H9 (cell line): ENCODE data around the gene EVC. TPM values are rescaled to one million over a fixed set of nuclear protein-coding genes. Genes with fewer than 3 reads are reported as not detected.
A peak's percentile ranks its signal among the peaks of the same experiment; 100 is the strongest.

ENCODE experiments used
- DNase-seq: peaks from one replicate; pipeline ENCODE4 v3.0.0-alpha.2; 2017
- H2AFZ ChIP-seq: one replicate; pipeline ENCODE4 v1.6.1; 2013; ENCODE audit warnings: mild to moderate bottlenecking, low read length, control low read depth, moderate library complexity
- H2AK5ac ChIP-seq: 2 replicates; pipeline ENCODE4 v1.6.1; 2013; ENCODE audit warnings: low read length, control low read depth, mixed read lengths; ENCODE audit not compliant: insufficient read length
- H2BK120ac ChIP-seq: one replicate; pipeline ENCODE4 v1.6.1; 2013; ENCODE audit warnings: low read depth, mild to moderate bottlenecking, low read length, control low read depth, inconsistent platforms; ENCODE audit not compliant: poor library complexity, severe bottlenecking
- H2BK12ac ChIP-seq: 2 replicates; pipeline ENCODE4 v1.6.1; 2013; ENCODE audit warnings: low read length, control low read depth, mixed read lengths, low read depth; ENCODE audit not compliant: insufficient read length
- H2BK15ac ChIP-seq: 2 replicates; pipeline ENCODE4 v1.6.1; 2013; ENCODE audit warnings: low read depth, low read length, control low read depth
- H2BK20ac ChIP-seq: one replicate; pipeline ENCODE4 v1.6.1; 2013; ENCODE audit warnings: low read depth, mild to moderate bottlenecking, low read length, control low read depth, inconsistent platforms; ENCODE audit not compliant: poor library complexity, severe bottlenecking
- H2BK5ac ChIP-seq: 2 replicates; pipeline ENCODE4 v1.6.1; 2013; ENCODE audit warnings: low read length, control low read depth, mixed read lengths; ENCODE audit not compliant: insufficient read length
- H3K14ac ChIP-seq: 2 replicates; pipeline ENCODE4 v1.6.1; 2013; ENCODE audit warnings: low read length, control low read depth; ENCODE audit not compliant: insufficient read depth
- H3K18ac ChIP-seq: 2 replicates; pipeline ENCODE4 v1.6.1; 2013; ENCODE audit warnings: low read depth, mild to moderate bottlenecking, mixed read lengths, low read length, control low read depth; ENCODE audit not compliant: insufficient read length
- H3K23ac ChIP-seq: 2 replicates; pipeline ENCODE4 v1.6.1; 2013; ENCODE audit warnings: low read length, control low read depth, mixed read lengths, low read depth; ENCODE audit not compliant: insufficient read length
- H3K23me2 ChIP-seq: 2 replicates; pipeline ENCODE4 v1.6.1; 2013; ENCODE audit warnings: low read depth, mild to moderate bottlenecking, mixed read lengths, low read length, control low read depth; ENCODE audit not compliant: insufficient read length, poor library complexity, severe bottlenecking
- H3K27ac ChIP-seq: 2 replicates; pipeline ENCODE4 v1.5.1; 2013; ENCODE audit warnings: low read length, control low read depth, mixed read lengths, low read depth; ENCODE audit not compliant: insufficient read length
- H3K27me3 ChIP-seq: 2 replicates; pipeline ENCODE4 v1.6.1; 2013; ENCODE audit warnings: low read length, control low read depth, inconsistent platforms; ENCODE audit not compliant: insufficient read depth
- H3K4ac ChIP-seq: 2 replicates; pipeline ENCODE4 v1.6.1; 2013; ENCODE audit warnings: low read depth, mild to moderate bottlenecking, control low read depth, inconsistent platforms, low read length, moderate library complexity
- H3K4me1 ChIP-seq: 2 replicates; pipeline ENCODE4 v1.6.1; 2013; ENCODE audit warnings: low read length, control low read depth, inconsistent platforms; ENCODE audit not compliant: insufficient read depth
- H3K4me2 ChIP-seq: 2 replicates; pipeline ENCODE4 v1.6.1; 2013; ENCODE audit warnings: low read length, control low read depth, mixed read lengths; ENCODE audit not compliant: insufficient read length, insufficient read depth
- H3K56ac ChIP-seq: 2 replicates; pipeline ENCODE4 v1.6.1; 2013; ENCODE audit warnings: low read depth, mild to moderate bottlenecking, mixed read lengths, low read length, control low read depth; ENCODE audit not compliant: insufficient read length
- H3K79me1 ChIP-seq: 2 replicates; pipeline ENCODE4 v1.6.1; 2013; ENCODE audit warnings: low read depth, mild to moderate bottlenecking, moderate library complexity, low read length, control low read depth, inconsistent platforms; ENCODE audit not compliant: insufficient read depth, poor library complexity, severe bottlenecking
- H3K79me2 ChIP-seq: 2 replicates; pipeline ENCODE4 v1.6.1; 2013; ENCODE audit warnings: low read length, control low read depth, inconsistent platforms; ENCODE audit not compliant: insufficient read depth
- H3K9ac ChIP-seq: 2 replicates; pipeline ENCODE4 v1.6.1; 2013; ENCODE audit warnings: low read length, control low read depth, mixed read lengths; ENCODE audit not compliant: insufficient read length; ENCODE audit errors: extremely low read depth
- H3K9me3 ChIP-seq: one replicate; pipeline ENCODE4 v1.6.1; 2013; ENCODE audit warnings: low read depth, low read length, inconsistent platforms; ENCODE audit not compliant: control insufficient read depth
- H3T11ph ChIP-seq: one replicate; pipeline ENCODE4 v1.6.1; 2013; ENCODE audit warnings: mild to moderate bottlenecking, low read length, control low read depth, inconsistent platforms
- H4K20me1 ChIP-seq: one replicate; pipeline ENCODE4 v1.6.1; 2013; ENCODE audit not compliant: control insufficient read depth, insufficient read length, insufficient read depth
- H4K5ac ChIP-seq: 2 replicates; pipeline ENCODE4 v1.6.1; 2013; ENCODE audit warnings: low read depth, mild to moderate bottlenecking, mixed read lengths, low read length, control low read depth; ENCODE audit not compliant: insufficient read length
- H4K8ac ChIP-seq: replicated peaks from 2 replicates; pipeline ENCODE4 v1.6.1; 2013; ENCODE audit warnings: low read length, control low read depth, mixed read lengths, low read depth; ENCODE audit not compliant: insufficient read length
- H4K91ac ChIP-seq: 2 replicates; pipeline ENCODE4 v1.6.1; 2013; ENCODE audit warnings: low read depth, mild to moderate bottlenecking, moderate library complexity, mixed read lengths, low read length, control low read depth; ENCODE audit not compliant: insufficient read length
- H3K27ac Mint-ChIP-seq, 3 experiments: 2 replicates in 2 of 3; 3 replicates in 1 of 3; pipeline ENCODE4 v1.8.0; 2020 to 2021; ENCODE audit warnings: mixed read lengths in 3 of 3, mild to moderate bottlenecking in 1 of 3, moderate library complexity in 1 of 3
- H3K27me3 Mint-ChIP-seq: 2 replicates; pipeline ENCODE4 v1.8.0; 2021; ENCODE audit warnings: low read depth, mild to moderate bottlenecking, moderate library complexity, mixed read lengths
- H3K36me3 Mint-ChIP-seq, 3 experiments: 2 replicates in 2 of 3; 3 replicates in 1 of 3; pipeline ENCODE4 v1.8.0; 2020 to 2021; ENCODE audit warnings: low read depth in 3 of 3, mixed read lengths in 3 of 3; ENCODE audit not compliant: insufficient read depth in 1 of 3
- H3K4me1 Mint-ChIP-seq, 2 experiments: 2 replicates each; pipeline ENCODE4 v1.8.0; 2020; ENCODE audit warnings: mixed read lengths in 2 of 2
- H3K4me3 Mint-ChIP-seq, 2 experiments: 2 replicates in 1 of 2; 3 replicates in 1 of 2; pipeline ENCODE4 v1.8.0; 2020 to 2021; ENCODE audit warnings: mild to moderate bottlenecking in 2 of 2, mixed read lengths in 2 of 2, moderate library complexity in 1 of 2
- H3K9me3 Mint-ChIP-seq, 2 experiments: 2 replicates in 1 of 2; 3 replicates in 1 of 2; pipeline ENCODE4 v1.8.0; 2020; ENCODE audit warnings: mild to moderate bottlenecking in 2 of 2, mixed read lengths in 2 of 2, moderate library complexity in 1 of 2
- CTCF ChIP-seq: fragments of 200-600 bp; sonication (generic); conservative IDR thresholded peaks from 3 replicates; pipeline ENCODE4 v1.8.0; 2021; ENCODE audit warnings: antibody characterized with exemption, mild to moderate bottlenecking
- WGBS: extraction: QIAGEN DNeasy Blood & Tissue Kit; methylation state at CpG from one replicate; pipeline ENCODE4 v1.1.7; 2013; ENCODE audit warnings: missing lambda C conversion rate, low lambda C conversion rate, mixed read lengths; ENCODE audit not compliant: insufficient read length; ENCODE audit errors: extremely low coverage; 5-methylcytosine and 5-hydroxymethylcytosine counted together
- total RNA-seq: library from RNA; stranded (reverse); gene quantifications from 2 replicates; pipeline ENCODE4 v1.2.1, GENCODE V29; 2021

EVC gene
- total RNA-seq, 1 experiment from 2014 or later = 10.1 TPM

DNA sequence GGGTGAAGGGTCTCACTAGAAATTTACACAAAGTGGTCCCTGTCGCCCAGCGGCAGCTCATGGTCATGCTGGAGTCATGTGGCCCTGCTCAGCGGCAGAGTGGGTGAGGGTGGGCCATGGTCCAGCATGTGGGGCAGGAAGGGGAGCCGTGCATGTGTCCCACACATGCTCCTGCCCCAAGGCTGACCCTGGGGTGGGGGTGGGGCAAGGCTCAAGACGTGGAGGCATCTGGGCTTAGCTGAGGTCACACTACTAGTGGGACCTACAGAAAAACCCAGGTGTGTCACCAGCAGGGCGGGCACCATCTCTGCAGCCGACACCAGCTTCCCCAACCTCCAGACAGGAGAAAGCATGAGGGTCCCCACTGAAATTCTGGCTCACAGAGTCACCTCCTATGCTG lies 42.4 kb downstream of the EVC start:
- Histone ChIP-seq H3K27ac (no peak overlapping the region), H3K4me1 (peaks cover 10% of the 10 kb centered on the region; the same call in 1 of the 2 replicates), H3K79me1 (no peaks in the 10 kb centered on the region), H3T11ph (no peak overlapping the region), H3K9me3 (no peaks in the 10 kb centered on the region), H2BK5ac (no peak overlapping the region), H4K91ac (no peak overlapping the region), H3K4me2 (no peak overlapping the region), H4K5ac (no peak overlapping the region), H3K27me3 (no peaks in the 10 kb centered on the region), H4K20me1 (no peaks in the 10 kb centered on the region), H4K8ac (no peak overlapping the region), H3K23me2 (no peaks in the 10 kb centered on the region), H3K56ac (no peak overlapping the region), H2BK120ac (no peak overlapping the region), H2AFZ (no peak overlapping the region), H2AK5ac (no peak overlapping the region), H3K14ac (no peak overlapping the region), H3K79me2 (no peaks in the 10 kb centered on the region), H3K23ac (no peak overlapping the region), H3K9ac (no peak overlapping the region), H3K18ac (no peak overlapping the region), H3K4ac (no peak overlapping the region), H2BK12ac (no peak overlapping the region), H2BK20ac (no peak overlapping the region), H2BK15ac (no peak overlapping the region)
- no CpG with 5 or more reads among the region's 7 CpGs for WGBS
- H3K27ac Mint-ChIP-seq = peak overlapping the region in 2 of 3 experiments; percentile 34 to 55; a peak in 1 of 7 replicates
- H3K4me3 Mint-ChIP-seq = no peak overlapping the region; a peak in 1 of 5 replicates
- H3K36me3 Mint-ChIP-seq = peaks cover 36 to 59% (median 53%) of the 10 kb centered on the region in 3 experiments; a peak in 6 of 7 replicates
- H3K27me3 Mint-ChIP-seq = no peaks in the 10 kb centered on the region; the same call in none of the 2 replicates
- H3K4me1 Mint-ChIP-seq = peaks cover 22 to 26% of the 10 kb centered on the region in 2 experiments
- no peak for DNase-seq
- TF ChIP-seq CTCF = no peak
- no peaks in the 10 kb centered on the region for H3K9me3 Mint-ChIP-seq
